HG03095 (cell line): ENCODE measurements around the gene CRAT.

Experiments used
- ATAC-seq: cut with Tn5 transposase; IDR thresholded peaks from one replicate; pipeline ENCODE4 v1.9.1; 2021; ENCODE audit warnings: moderate library complexity; ENCODE audit not compliant: unreplicated experiment

The CRAT gene

GRCh38 chr9:129068990-129069861 lies 41.4 kb downstream of the CRAT start:
- no peak for ATAC-seq

GRCh38 chr9:129068110-129068509 lies 42.5 kb downstream of the CRAT start:
- no peak for ATAC-seq

GRCh38 chr9:129064499-129064908 lies 46.1 kb downstream of the CRAT start:
- no peak for ATAC-seq

GRCh38 chr9:129063061-129063460 lies 47.5 kb downstream of the CRAT start:
- no peak for ATAC-seq

GRCh38 chr9:129060991-129061390 lies 49.6 kb downstream of the CRAT start:
- ATAC-seq: no peak

- no peak for ATAC-seq
Observed at GRCh38 chr9:129059796-129060785, 50.5 kb downstream of the CRAT start.

- ATAC-seq: no peak
Observed at GRCh38 chr9:129058965-129059795, 51.4 kb downstream of the CRAT start.

- no peak for ATAC-seq
Observed at GRCh38 chr9:129054163-129054851, 56.3 kb downstream of the CRAT start.

GRCh38 chr9:129053020-129053419 lies 57.6 kb downstream of the CRAT start:
- no peak for ATAC-seq

- ATAC-seq: no peak
Observed at GRCh38 chr9:129052592-129052991, 58.0 kb downstream of the CRAT start.
